CD4-positive, alpha-beta T cell (primary cell): ENCODE measurements around the gene GPATCH3. TPM values are rescaled to one million over a fixed set of nuclear protein-coding genes. Genes with fewer than 3 reads are reported as not detected.
"Not testable (repeated sequence)": the region's sequence is repeated elsewhere in the genome, so short reads cannot be mapped to it uniquely, and the experiment has no call there.

Experiments
- ATAC-seq: fragments of 200-7000 bp; cut with Tn5 transposase; one replicate; pipeline ENCODE4 v1.10.0; 2022; ENCODE audit warnings: mild to moderate bottlenecking; ENCODE audit not compliant: poor library complexity
- CTCF ChIA-PET: fragments of 350-600 bp; sonication (Branson Sonifier 250); formaldehyde crosslinking; loops from one replicate; lab custom pipeline; 2021; ENCODE audit warnings: antibody characterized with exemption, inconsistent platforms; lab: Charles Lee
- POLR2A ChIA-PET: fragments of 350-600 bp; sonication (Branson Sonifier 250); formaldehyde crosslinking; loops from one replicate; lab custom pipeline; 2021; ENCODE audit warnings: antibody characterized with exemption, inconsistent platforms; lab: Charles Lee
- DNase-seq, 14 experiments: peaks; one replicate each; pipeline ENCODE4 v3.0.0-alpha.2; 2013 to 2020; ENCODE audit warnings: mixed read lengths in 2 of 14
- H3K27ac ChIP-seq, 2 donors: one replicate each; pipeline versions ENCODE4 v1.5.1 to v1.7.0; 2013; ENCODE audit warnings: low read length in 2 of 2, low read depth in 1 of 2, mild to moderate bottlenecking in 1 of 2
- H3K27me3 ChIP-seq, 2 experiments: 1 replicate in 1 of 2; 2 replicates in 1 of 2; pipeline versions ENCODE4 v1.6.1 to v1.7.0; 2013; ENCODE audit warnings: low read length in 2 of 2, control low read depth in 1 of 2, mild to moderate bottlenecking in 1 of 2, moderate library complexity in 1 of 2; ENCODE audit not compliant: insufficient read depth in 2 of 2, control insufficient read depth in 1 of 2
- H3K36me3 ChIP-seq: one replicate; pipeline ENCODE4 v1.6.1; 2013; ENCODE audit warnings: low read length, control low read depth; ENCODE audit not compliant: insufficient read depth
- H3K4me1 ChIP-seq: one replicate; pipeline ENCODE4 v1.6.1; 2013; ENCODE audit warnings: low read length, control low read depth; ENCODE audit not compliant: insufficient read depth
- H3K4me3 ChIP-seq: one replicate; pipeline ENCODE4 v1.5.1; 2013; ENCODE audit warnings: mild to moderate bottlenecking, low read length, moderate library complexity
- H3K9me3 ChIP-seq, 2 experiments: 1 replicate in 1 of 2; 2 replicates in 1 of 2; pipeline versions ENCODE4 v1.6.1 to v1.7.0; 2013; ENCODE audit warnings: low read length in 2 of 2, mild to moderate bottlenecking in 2 of 2, control low read depth in 1 of 2, moderate library complexity in 1 of 2; ENCODE audit not compliant: control insufficient read depth in 1 of 2, insufficient read depth in 1 of 2
- H3K27ac Mint-ChIP-seq: one replicate; pipeline ENCODE4 v1.8.0; 2020; ENCODE audit warnings: mixed read lengths
- H3K27me3 Mint-ChIP-seq: one replicate; pipeline ENCODE4 v1.8.0; 2021; ENCODE audit warnings: mixed read lengths
- H3K36me3 Mint-ChIP-seq: one replicate; pipeline ENCODE4 v1.8.0; 2021; ENCODE audit warnings: low read depth, mixed read lengths
- H3K4me1 Mint-ChIP-seq: one replicate; pipeline ENCODE4 v1.8.0; 2021; ENCODE audit warnings: low read depth, mixed read lengths
- H3K4me3 Mint-ChIP-seq: one replicate; pipeline ENCODE4 v1.8.0; 2020; ENCODE audit warnings: mild to moderate bottlenecking, mixed read lengths
- H3K9me3 Mint-ChIP-seq: one replicate; pipeline ENCODE4 v1.8.0; 2020; ENCODE audit warnings: mixed read lengths
- intact Hi-C, 2 experiments: fragments of 100-400 bp; cut with DNase I in 1 of 2; cut with micrococcal nuclease in 1 of 2; formaldehyde crosslinking; loops; one replicate each; pipeline versions ENCODE4 v1.15.1 to v1.9.0; 2023 to 2025; cut with DNase I, micrococcal nuclease
- polyA plus RNA-seq, 2 donors: library from polyadenylated mRNA; unstranded; fragments of 120-200 nt; gene quantifications; one replicate each; pipeline ENCODE4 v1.2.1, GENCODE V29; 2013
- total RNA-seq, 174 experiments: library from RNA in 2 of 174; stranded (reverse) in 2 of 174; gene quantifications; one replicate each; pipeline ENCODE4 v1.2.3 and lab custom pipeline; 2021 to 2026
- TF ChIP-seq, protein P1 (sequence below): fragments of 200-600 bp; IDR thresholded peaks from one replicate; pipeline ENCODE4 v1.8.0; 2022; ENCODE audit warnings: antibody characterized with exemption, mild to moderate bottlenecking

Gene GPATCH3, protein sequence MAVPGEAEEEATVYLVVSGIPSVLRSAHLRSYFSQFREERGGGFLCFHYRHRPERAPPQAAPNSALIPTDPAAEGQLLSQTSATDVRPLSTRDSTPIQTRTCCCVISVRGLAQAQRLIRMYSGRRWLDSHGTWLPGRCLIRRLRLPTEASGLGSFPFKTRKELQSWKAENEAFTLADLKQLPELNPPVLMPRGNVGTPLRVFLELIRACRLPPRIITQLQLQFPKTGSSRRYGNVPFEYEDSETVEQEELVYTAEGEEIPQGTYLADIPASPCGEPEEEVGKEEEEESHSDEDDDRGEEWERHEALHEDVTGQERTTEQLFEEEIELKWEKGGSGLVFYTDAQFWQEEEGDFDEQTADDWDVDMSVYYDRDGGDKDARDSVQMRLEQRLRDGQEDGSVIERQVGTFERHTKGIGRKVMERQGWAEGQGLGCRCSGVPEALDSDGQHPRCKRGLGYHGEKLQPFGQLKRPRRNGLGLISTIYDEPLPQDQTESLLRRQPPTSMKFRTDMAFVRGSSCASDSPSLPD
- total RNA-seq = 10 to 100 TPM; 30.2 to 32.4 TPM
- 9.6 TPM for polyA plus RNA-seq (2013, experiment 1 of 2)
- 11.3 TPM for polyA plus RNA-seq (2013, experiment 2 of 2)
- total RNA-seq (lab: John Stamatoyannopoulos, UW) = 11.8 to 41.6 (median 23.5) reads per million in 172 experiments

- intact Hi-C loops = loop anchor here in 1 of 2 experiments (1.0 kb wide), 1 partner anchor 22 kb away; no protein-coding TSS in a partner anchor
- Mint-ChIP-seq H3K9me3 (no peaks in the 10 kb centered on the region), H3K4me3 (peak within 1 kb of the TSS; percentile 98), H3K4me1 (peaks cover 31% of the 10 kb centered on the region), H3K27ac (peak within 1 kb of the TSS; percentile 93), H3K36me3 (peaks cover 43% of the 10 kb centered on the region), H3K27me3 (no peaks in the 10 kb centered on the region)
- ChIA-PET POLR2A (interaction anchor here (0.7 to 3.7 kb wide), 25 partner anchors 9 to 1743 kb away, joined by 3 to 82 read pairs (median 4); partner anchors contain the start of genes DHDDS, FAM76A, GPN2 and HMGN2), CTCF (interaction anchor here (0.5 to 1.7 kb wide), 4 partner anchors 10 to 97 kb away, joined by 3 to 4 read pairs (median 3); partner anchors contain the start of genes GPN2 and KDF1)
- H3K4me1 ChIP-seq = peaks cover 29% of the 10 kb centered on the region
- peaks cover 28% of the 10 kb centered on the region for H3K36me3 ChIP-seq
- H3K9me3 ChIP-seq = no peaks in the 10 kb centered on the region
- H3K27me3 ChIP-seq = no peaks in the 10 kb centered on the region
- TF ChIP-seq, protein P1, sequence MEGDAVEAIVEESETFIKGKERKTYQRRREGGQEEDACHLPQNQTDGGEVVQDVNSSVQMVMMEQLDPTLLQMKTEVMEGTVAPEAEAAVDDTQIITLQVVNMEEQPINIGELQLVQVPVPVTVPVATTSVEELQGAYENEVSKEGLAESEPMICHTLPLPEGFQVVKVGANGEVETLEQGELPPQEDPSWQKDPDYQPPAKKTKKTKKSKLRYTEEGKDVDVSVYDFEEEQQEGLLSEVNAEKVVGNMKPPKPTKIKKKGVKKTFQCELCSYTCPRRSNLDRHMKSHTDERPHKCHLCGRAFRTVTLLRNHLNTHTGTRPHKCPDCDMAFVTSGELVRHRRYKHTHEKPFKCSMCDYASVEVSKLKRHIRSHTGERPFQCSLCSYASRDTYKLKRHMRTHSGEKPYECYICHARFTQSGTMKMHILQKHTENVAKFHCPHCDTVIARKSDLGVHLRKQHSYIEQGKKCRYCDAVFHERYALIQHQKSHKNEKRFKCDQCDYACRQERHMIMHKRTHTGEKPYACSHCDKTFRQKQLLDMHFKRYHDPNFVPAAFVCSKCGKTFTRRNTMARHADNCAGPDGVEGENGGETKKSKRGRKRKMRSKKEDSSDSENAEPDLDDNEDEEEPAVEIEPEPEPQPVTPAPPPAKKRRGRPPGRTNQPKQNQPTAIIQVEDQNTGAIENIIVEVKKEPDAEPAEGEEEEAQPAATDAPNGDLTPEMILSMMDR = no peak
- peak within 1 kb of the TSS; percentile 82 to 94 for H3K27ac ChIP-seq
- peak; percentile 94 for ATAC-seq
- peak within 1 kb of the TSS; percentile 98 for H3K4me3 ChIP-seq
- DNase-seq = peak; percentile 78 to 95 (median 86)
Measured at GRCh38 chr1:26900001-26900814, at the start of gene GPATCH3. Gene GPATCH3, minus strand, starts transcription at chr1:26900467. Its CDS starts 25 bp downstream, at chr1:26900442.

GRCh38 chr1:26949926-26950319 lies 49.7 kb upstream of the GPATCH3 start:
- Histone ChIP-seq H3K4me3 (no peak overlapping the region), H3K4me1 (no peaks in the 10 kb centered on the region), H3K9me3 (no peaks in the 10 kb centered on the region), H3K27me3 (no peaks in the 10 kb centered on the region), H3K36me3 (peaks cover 23% of the 10 kb centered on the region), H3K27ac (no peak overlapping the region)
- H3K27ac Mint-ChIP-seq = no peak overlapping the region
- no peaks in the 10 kb centered on the region for H3K9me3 Mint-ChIP-seq
- no peaks in the 10 kb centered on the region for H3K27me3 Mint-ChIP-seq
- ATAC-seq (no peak), DNase-seq (no peak)
- ChIA-PET CTCF (no interaction called here), POLR2A (no interaction called here)
- peaks cover 38% of the 10 kb centered on the region for H3K36me3 Mint-ChIP-seq
- TF ChIP-seq, protein P1 = no peak
- H3K4me3 Mint-ChIP-seq = no peak overlapping the region
- intact Hi-C loops = no loop called here
- no peaks in the 10 kb centered on the region for H3K4me1 Mint-ChIP-seq

DNA sequence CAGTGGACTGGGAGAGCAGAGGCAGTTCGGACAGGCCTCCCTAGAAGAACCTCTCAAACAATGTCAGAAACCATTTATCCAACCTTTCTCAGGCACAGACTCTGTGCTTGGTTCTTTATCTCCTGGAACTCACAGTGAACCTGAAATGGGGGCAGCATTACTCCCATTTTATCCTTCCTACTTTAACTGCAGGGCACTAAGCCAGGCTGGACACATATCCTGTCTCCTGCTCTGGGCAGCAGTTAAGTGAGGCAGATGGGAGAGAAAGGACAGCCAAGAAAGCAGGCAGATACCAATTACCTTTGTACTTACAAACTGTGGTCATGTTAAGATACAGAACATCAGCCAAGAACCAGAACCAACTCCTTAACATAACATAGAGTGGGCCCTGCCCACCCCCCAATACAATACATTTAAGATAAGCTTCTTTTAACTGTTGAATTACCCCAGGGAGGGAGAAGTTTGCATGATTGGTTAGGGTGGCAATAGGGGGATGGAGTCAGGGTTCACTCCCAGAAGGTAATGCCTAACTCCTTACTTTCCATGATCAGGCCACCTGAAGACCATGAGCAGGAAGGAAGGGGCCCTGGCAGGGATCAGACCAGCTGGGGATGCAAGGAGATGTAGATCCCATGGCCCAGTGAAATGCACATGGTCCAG lies 49.1 kb upstream of the GPATCH3 start:
- intact Hi-C loops = no loop called here

DNA sequence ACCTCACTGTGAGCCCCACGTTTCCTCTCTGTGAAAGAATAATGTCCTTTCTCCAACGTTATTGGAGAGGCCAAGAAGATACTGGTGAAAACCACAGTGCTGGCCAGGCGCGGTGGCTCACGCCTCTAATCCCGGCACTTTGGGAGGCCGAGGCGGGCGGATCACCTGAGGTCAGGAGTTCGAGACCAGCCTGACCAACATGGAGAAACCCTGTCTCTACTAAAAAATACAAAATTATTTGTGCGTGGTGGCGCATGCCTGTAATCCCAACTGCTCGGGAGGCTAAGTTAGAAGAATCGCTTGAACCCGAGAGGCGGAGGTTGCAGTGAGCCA lies 48.4 kb upstream of the GPATCH3 start:
- H3K36me3 ChIP-seq = peaks cover 32% of the 10 kb centered on the region
- POLR2A ChIA-PET, ATAC-seq, DNase-seq, intact Hi-C loops, H3K9me3 Mint-ChIP-seq, H3K4me3 ChIP-seq, H3K4me1 ChIP-seq, CTCF ChIA-PET, H3K9me3 ChIP-seq, H3K27me3 ChIP-seq, H3K4me1 Mint-ChIP-seq, H3K4me3 Mint-ChIP-seq, H3K27me3 Mint-ChIP-seq, H3K27ac ChIP-seq, H3K27ac Mint-ChIP-seq: not testable (repeated sequence)
- peaks cover 36% of the 10 kb centered on the region for H3K36me3 Mint-ChIP-seq

More for the DNA sequence above, 49.1 kb upstream of the GPATCH3 start:
- no peaks in the 10 kb centered on the region for H3K9me3 Mint-ChIP-seq
- H3K4me1 Mint-ChIP-seq = no peaks in the 10 kb centered on the region
- no peaks in the 10 kb centered on the region for H3K27me3 Mint-ChIP-seq
- no peak overlapping the region for H3K4me3 Mint-ChIP-seq
- Histone ChIP-seq H3K27ac (no peak overlapping the region), H3K4me1 (no peaks in the 10 kb centered on the region), H3K36me3 (peaks cover 25% of the 10 kb centered on the region), H3K27me3 (no peaks in the 10 kb centered on the region), H3K4me3 (no peak overlapping the region), H3K9me3 (no peaks in the 10 kb centered on the region)
- DNase-seq (no peak), ATAC-seq (no peak)
- ChIA-PET CTCF (no interaction called here), POLR2A (no interaction called here)
- TF ChIP-seq, protein P1 = no peak
- H3K27ac Mint-ChIP-seq = no peak overlapping the region
- peaks cover 40% of the 10 kb centered on the region for H3K36me3 Mint-ChIP-seq
